HG03064 (cell line): ENCODE data around the gene HAUS8.

Source experiments
- ATAC-seq: cut with Tn5 transposase; IDR thresholded peaks from one replicate; pipeline ENCODE4 v1.9.1; 2021; ENCODE audit warnings: low read depth; ENCODE audit not compliant: unreplicated experiment

Gene HAUS8

GRCh38 chr19:17004386-17004785 lies 70.9 kb downstream of the HAUS8 start:
- no peak for ATAC-seq

- no peak for ATAC-seq
Measured at GRCh38 chr19:17002455-17002854, 72.8 kb downstream of the HAUS8 start.

DNA sequence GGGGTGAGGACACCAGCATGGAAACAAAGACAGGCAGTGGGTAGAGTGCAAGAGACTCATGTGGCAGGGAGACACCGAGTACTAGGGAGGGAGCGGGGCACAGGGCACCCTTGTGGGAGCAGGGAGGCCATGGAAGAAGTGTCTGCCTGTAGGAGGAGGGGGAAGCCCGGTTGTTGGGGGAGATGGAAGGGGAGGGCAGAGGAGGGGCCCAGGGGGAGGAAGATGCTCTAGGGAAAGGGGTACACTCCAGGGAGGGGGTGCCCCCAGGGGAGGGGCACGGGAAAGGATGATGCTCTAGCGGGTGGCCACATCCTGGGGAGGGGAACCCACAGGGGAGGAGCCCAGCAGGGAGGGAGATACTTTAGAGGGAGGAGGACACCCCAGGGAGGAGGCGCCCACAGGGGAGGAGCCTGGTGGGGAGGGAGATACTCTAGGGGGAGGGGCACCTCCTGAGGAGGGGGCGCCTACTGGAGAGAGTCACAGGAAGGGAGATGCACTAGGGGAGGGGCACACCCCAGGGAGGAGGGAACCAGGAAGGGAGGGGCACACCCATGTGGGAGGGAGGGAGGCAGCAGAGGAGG lies 73.6 kb downstream of the HAUS8 start:
- no peak for ATAC-seq
